CD4-positive, alpha-beta T cell treated with Interleukin-4 for 1 hour (primary cell): ENCODE data around the gene SLC39A10.

Experiments
- DNase-seq, 2 donors: peaks; one replicate each; pipeline ENCODE4 v3.0.0-alpha.2; 2020 to 2022

Gene SLC39A10

GRCh38 chr2:195733831-195734230, 76.8 kb downstream of the SLC39A10 start:
- DNase-seq: no peak

GRCh38 chr2:195734395-195734794, 77.4 kb downstream of the SLC39A10 start:
- no peak for DNase-seq

- DNase-seq: no peak
These were observed 77.9 kb downstream of the SLC39A10 start for GRCh38 chr2:195734931-195735330.

GRCh38 chr2:195735347-195735746, 78.3 kb downstream of the SLC39A10 start:
- no peak for DNase-seq

- DNase-seq: no peak
These were observed 80.7 kb downstream of the SLC39A10 start for GRCh38 chr2:195737511-195738325.

GRCh38 chr2:195741191-195741590, 84.2 kb downstream of the SLC39A10 start:
- no peak for DNase-seq

GRCh38 chr2:195756218-195756942, 99.4 kb downstream of the SLC39A10 start:
- DNase-seq: no peak

GRCh38 chr2:195758846-195759245, 101.8 kb downstream of the SLC39A10 start:
- DNase-seq: no peak

- DNase-seq: no peak
These were observed 102.9 kb downstream of the SLC39A10 start for GRCh38 chr2:195759877-195760276.

GRCh38 chr2:195763866-195764265, 106.8 kb downstream of the SLC39A10 start:
- no peak for DNase-seq

- no peak for DNase-seq
These were observed 109.7 kb downstream of the SLC39A10 start for GRCh38 chr2:195766691-195767090.

GRCh38 chr2:195768431-195768830, 111.4 kb downstream of the SLC39A10 start:
- no peak for DNase-seq

- no peak for DNase-seq
These were observed 112.9 kb downstream of the SLC39A10 start for GRCh38 chr2:195769975-195770374.

GRCh38 chr2:195779491-195779890, 122.5 kb downstream of the SLC39A10 start:
- DNase-seq: no peak

- DNase-seq: no peak
These were observed 125.1 kb downstream of the SLC39A10 start for GRCh38 chr2:195782156-195782555.
